Esophagus muscularis mucosa (tissue), 3 donors: ENCODE results near the gene TMEM47.

Experiments
- POLR2A ChIP-seq: fragments of 450-650 bp; IDR thresholded peaks from one replicate; pipeline ENCODE4 v1.6.1; 2017; ENCODE audit warnings: antibody characterized with exemption, moderate library complexity, mild to moderate bottlenecking, low read depth
- TF ChIP-seq, protein P1 (sequence below), 3 experiments: fragments of 200-600 bp in 2 of 3; fragments of 450-650 bp in 1 of 3; sonication (generic) in 2 of 3; IDR thresholded peaks; one replicate each; pipeline ENCODE4 v1.5.1; 2017 to 2019; ENCODE audit warnings: antibody characterized with exemption in 3 of 3, mild to moderate bottlenecking in 2 of 3, moderate library complexity in 1 of 3

DNA sequence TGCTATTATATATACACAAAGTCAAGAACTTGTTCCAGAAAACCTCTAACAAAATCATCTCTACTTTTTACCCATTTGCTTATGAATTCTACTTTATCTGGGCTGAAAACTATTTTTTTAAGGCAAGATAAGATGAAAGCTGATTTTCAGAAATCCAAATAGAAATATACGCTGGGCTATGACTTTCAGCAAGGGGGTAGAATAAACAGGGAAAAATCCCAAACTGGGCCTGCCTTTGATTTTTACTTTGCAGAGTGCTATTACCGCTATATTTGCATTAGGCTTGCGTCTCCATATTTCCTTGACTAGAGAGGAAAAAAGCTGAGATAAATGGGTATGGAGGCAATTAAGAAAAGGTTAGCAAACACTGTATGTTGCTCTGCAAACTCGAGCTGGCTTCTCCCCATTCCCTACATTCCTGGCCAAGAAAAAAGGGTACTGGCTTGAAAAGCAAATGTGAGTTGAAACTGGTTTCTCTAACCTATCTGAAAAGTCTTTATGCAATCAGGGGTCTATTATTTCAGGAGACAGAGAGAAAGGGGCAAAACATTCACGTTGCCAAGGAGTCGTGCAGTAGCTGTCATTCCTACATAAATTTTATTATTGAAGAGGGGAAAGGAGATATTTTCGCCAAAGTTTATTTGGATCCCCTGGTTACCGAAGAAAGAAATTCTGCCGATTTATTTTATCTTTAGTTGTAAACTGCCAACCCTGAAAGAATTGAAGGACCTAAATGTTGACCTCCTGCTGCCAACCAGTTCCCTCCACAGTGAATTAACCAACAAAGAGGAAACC, 2.2 kb downstream of the TMEM47 start:
- TF ChIP-seq, protein P1, sequence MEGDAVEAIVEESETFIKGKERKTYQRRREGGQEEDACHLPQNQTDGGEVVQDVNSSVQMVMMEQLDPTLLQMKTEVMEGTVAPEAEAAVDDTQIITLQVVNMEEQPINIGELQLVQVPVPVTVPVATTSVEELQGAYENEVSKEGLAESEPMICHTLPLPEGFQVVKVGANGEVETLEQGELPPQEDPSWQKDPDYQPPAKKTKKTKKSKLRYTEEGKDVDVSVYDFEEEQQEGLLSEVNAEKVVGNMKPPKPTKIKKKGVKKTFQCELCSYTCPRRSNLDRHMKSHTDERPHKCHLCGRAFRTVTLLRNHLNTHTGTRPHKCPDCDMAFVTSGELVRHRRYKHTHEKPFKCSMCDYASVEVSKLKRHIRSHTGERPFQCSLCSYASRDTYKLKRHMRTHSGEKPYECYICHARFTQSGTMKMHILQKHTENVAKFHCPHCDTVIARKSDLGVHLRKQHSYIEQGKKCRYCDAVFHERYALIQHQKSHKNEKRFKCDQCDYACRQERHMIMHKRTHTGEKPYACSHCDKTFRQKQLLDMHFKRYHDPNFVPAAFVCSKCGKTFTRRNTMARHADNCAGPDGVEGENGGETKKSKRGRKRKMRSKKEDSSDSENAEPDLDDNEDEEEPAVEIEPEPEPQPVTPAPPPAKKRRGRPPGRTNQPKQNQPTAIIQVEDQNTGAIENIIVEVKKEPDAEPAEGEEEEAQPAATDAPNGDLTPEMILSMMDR (IDR thresholded peaks at IDR 0.05): no peak
- TF ChIP-seq POLR2A: no peak
